T-helper 9 cell (primary cell): ENCODE data around the gene PHF23.

ENCODE experiments used
- DNase-seq: peaks from one replicate; pipeline ENCODE4 v3.0.0-alpha.2; 2020

The PHF23 gene

GRCh38 chr17:7196651-7197401 lies 42.4 kb downstream of the PHF23 start:
- DNase-seq = no peak

DNA sequence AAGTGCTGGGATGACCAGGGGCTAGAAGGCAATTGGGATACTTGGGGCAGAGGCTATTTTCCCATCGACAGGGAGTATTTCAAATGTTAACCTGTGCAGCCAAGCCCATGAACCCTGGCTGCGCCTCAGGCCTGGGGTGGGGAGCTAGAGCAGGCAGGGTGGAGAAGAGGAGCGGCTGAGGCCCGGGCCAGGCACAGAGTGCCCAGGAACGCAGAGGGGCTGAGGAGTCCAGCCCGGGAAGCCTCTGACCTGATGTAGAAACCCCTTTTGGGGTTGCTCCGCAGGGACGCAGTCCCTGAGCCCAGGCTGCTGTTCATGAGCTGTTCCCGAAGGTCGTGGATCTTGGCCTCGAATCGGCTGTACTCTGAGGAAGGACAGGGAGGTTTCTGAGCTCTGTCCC lies 43.3 kb downstream of the PHF23 start:
- no peak for DNase-seq

- no peak for DNase-seq
Measured at GRCh38 chr17:7192271-7192937, 46.9 kb downstream of the PHF23 start.

DNA sequence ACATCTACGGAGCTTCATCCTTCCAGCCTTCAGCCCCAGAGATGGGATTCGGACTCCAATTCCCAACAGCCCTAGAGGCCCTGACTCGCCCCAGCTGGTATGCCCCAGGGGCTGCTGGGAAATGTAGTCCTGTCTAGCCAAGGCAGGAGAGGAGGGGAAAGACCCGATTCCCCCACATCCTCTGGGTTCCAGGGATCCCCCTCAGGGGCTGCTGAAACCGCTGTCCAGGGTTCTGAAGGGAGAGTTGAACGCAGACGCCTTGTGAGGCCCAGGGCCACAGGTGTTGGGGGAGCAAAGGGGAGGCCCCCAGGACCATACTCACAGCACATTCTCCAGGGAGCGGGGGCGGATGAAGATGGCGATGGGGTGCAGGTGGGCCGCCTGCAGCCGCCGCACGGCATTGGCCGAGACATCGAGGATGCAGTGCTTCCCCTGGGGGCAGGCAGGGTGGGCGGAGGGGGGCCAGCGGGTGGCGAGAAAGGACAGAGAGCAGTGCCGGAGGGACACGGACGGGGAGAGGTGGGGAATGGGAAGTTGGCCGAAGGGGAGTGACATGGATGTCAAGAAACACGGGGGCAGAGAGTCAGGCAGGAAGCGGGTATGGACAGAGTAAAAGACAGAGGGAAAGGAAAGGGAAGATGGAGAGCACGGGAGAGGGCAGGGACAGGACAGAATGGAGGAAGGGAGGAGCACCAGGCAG lies 47.5 kb downstream of the PHF23 start:
- no peak for DNase-seq

- DNase-seq = no peak
Measured at GRCh38 chr17:7191069-7191468, 48.2 kb downstream of the PHF23 start.

DNA sequence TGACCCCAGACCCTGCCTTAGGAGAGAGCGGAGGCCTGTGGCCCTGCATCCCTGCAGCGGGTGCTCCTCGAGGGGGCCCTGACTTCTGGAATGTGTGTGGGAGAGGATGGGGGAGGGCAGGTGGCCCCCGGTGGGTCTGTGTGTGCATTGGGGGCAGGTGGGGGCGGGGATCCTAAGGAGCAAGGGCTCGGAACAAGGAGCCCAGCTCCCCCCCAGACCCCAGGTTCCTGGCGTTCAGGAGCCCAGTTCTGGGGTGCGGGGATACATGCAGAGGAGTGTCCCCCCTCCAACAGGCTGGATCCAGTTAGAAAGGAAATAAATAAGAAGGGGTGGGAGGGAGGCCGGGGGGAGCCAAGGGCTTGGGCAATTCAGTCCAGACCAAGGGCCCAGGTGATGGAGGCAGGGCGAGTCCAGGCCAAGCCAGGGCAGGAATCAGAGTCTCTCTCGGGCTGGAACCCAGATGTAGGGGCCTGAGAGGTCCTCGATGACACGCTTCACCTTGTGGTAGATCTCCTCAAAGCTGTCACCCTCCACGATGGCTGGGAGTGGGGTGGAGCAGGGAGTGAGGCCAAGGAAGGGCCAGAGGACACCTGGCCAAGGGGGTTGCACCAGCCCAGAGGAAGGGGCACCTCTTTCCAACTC lies 48.9 kb downstream of the PHF23 start:
- DNase-seq = no peak

GRCh38 chr17:7186241-7186640 lies 53.0 kb downstream of the PHF23 start:
- no peak for DNase-seq
